SK-N-SH (cell line): ENCODE data around the gene MYCBPAP. TPM values are rescaled to one million over a fixed set of nuclear protein-coding genes. Genes with fewer than 3 reads are reported as not detected.

Source experiments
- CTCF ChIA-PET: fragments of 300-600, 350-600 bp; formaldehyde crosslinking; extraction: SDS; loops from one replicate; lab custom pipeline; 2021; lab: Yijun Ruan, JAX
- POLR2A ChIA-PET: fragments of 350-600 bp; sonication (Branson Sonifier 250); formaldehyde crosslinking; extraction: SDS; loops from one replicate; lab custom pipeline; 2020; ENCODE audit warnings: antibody characterized with exemption, inconsistent platforms; lab: Yijun Ruan, JAX
- DNase-seq: peaks from one replicate; pipeline ENCODE4 v3.0.0; 2012
- H2AFZ ChIP-seq: fragments of 200-600 bp; sonication (generic); 2 replicates; pipeline ENCODE4 v1.8.1; 2016; ENCODE audit warnings: antibody characterized with exemption, mild to moderate bottlenecking, low read depth
- H3F3A ChIP-seq: fragments of 200-600 bp; sonication (generic); replicated peaks from 2 replicates; pipeline ENCODE3; 2016; ENCODE audit warnings: antibody characterized with exemption, mild to moderate bottlenecking; ENCODE audit not compliant: insufficient read depth
- H3K27ac ChIP-seq, 2 experiments: fragments of 200-500 bp in 1 of 2; fragments of 200-600 bp in 1 of 2; sonication (Bioruptor generic) in 1 of 2; sonication (generic), shearing (Covaris generic) in 1 of 2; 2 replicates each; pipeline versions ENCODE4 v1.5.1 to v1.6.1; 2014 to 2016; ENCODE audit warnings: low read depth in 2 of 2, inconsistent platforms in 1 of 2, low read length in 1 of 2, mild to moderate bottlenecking in 1 of 2, mixed read lengths in 1 of 2
- H3K27me3 ChIP-seq: fragments of 200-600 bp; sonication (generic), shearing (Covaris generic); 2 replicates; pipeline ENCODE4 v1.6.1; 2016; ENCODE audit warnings: mixed run types; ENCODE audit not compliant: insufficient read depth
- H3K36me3 ChIP-seq, 2 experiments: fragments of 200-500 bp in 1 of 2; fragments of 200-600 bp in 1 of 2; sonication (Bioruptor generic) in 1 of 2; sonication (generic) in 1 of 2; replicated peaks in 1 of 2; 2 replicates each; pipeline versions ENCODE3 to v1.5.1; 2014 to 2016; ENCODE audit warnings: low read length in 1 of 2, mild to moderate bottlenecking in 1 of 2; ENCODE audit not compliant: insufficient read depth in 2 of 2, control insufficient read depth in 1 of 2
- H3K4me1 ChIP-seq, 2 experiments: fragments of 200-500 bp in 1 of 2; fragments of 200-600 bp in 1 of 2; sonication (Bioruptor generic) in 1 of 2; sonication (generic), shearing (Covaris generic) in 1 of 2; 2 replicates each; pipeline versions ENCODE4 v1.5.1 to v1.6.1; 2014 to 2016; ENCODE audit warnings: low read depth in 1 of 2, low read length in 1 of 2, mixed run types in 1 of 2; ENCODE audit not compliant: insufficient read depth in 2 of 2, control insufficient read depth in 1 of 2
- H3K4me2 ChIP-seq: fragments of 200-600 bp; sonication (generic), shearing (Covaris generic); 2 replicates; pipeline ENCODE4 v1.6.1; 2017; ENCODE audit warnings: mixed run types
- H3K4me3 ChIP-seq, 2 experiments: fragments of 200-500 bp in 1 of 2; fragments of 200-600 bp in 1 of 2; sonication (Bioruptor generic) in 1 of 2; sonication (generic), shearing (Covaris generic) in 1 of 2; 2 replicates each; pipeline versions ENCODE4 v1.5.1 to v1.8.1; 2014 to 2016; ENCODE audit warnings: low read depth in 2 of 2, inconsistent platforms in 1 of 2, low read length in 1 of 2, mild to moderate bottlenecking in 1 of 2, mixed read lengths in 1 of 2, moderate library complexity in 1 of 2
- H3K79me2 ChIP-seq: fragments of 200-600 bp; sonication (generic); 2 replicates; pipeline ENCODE4 v1.8.1; 2017; ENCODE audit warnings: mild to moderate bottlenecking; ENCODE audit not compliant: insufficient read depth
- H3K9ac ChIP-seq: fragments of 200-600 bp; sonication (generic); 2 replicates; pipeline ENCODE4 v1.6.1; 2017; ENCODE audit warnings: mixed run types
- H3K9me2 ChIP-seq: fragments of 200-600 bp; sonication (generic); 2 replicates; pipeline ENCODE4 v1.6.1; 2017; ENCODE audit warnings: mixed run types
- H3K9me3 ChIP-seq: fragments of 200-600 bp; sonication (generic); 2 replicates; pipeline ENCODE4 v1.6.1; 2017; ENCODE audit warnings: mixed run types, mild to moderate bottlenecking, moderate library complexity
- H4K20me1 ChIP-seq: fragments of 200-600 bp; sonication (generic); 2 replicates; pipeline ENCODE4 v1.6.1; 2017; ENCODE audit warnings: mild to moderate bottlenecking, mixed run types; ENCODE audit not compliant: insufficient read depth
- CHD2 ChIP-seq: fragments of 150-350 bp; IDR thresholded peaks from 2 replicates; pipeline ENCODE4 v1.6.1; 2018; ENCODE audit warnings: low read length; ENCODE audit not compliant: partially characterized antibody
- ELF1 ChIP-seq: IDR thresholded peaks from 2 replicates; pipeline ENCODE4 v1.4.0; 2012
- FOSL2 ChIP-seq: IDR thresholded peaks from 2 replicates; pipeline ENCODE4 v1.4.0; 2012; ENCODE audit warnings: low read depth, mild to moderate bottlenecking, moderate library complexity, borderline replicate concordance
- FOXM1 ChIP-seq: IDR thresholded peaks from 2 replicates; pipeline ENCODE4 v1.4.0; 2012; ENCODE audit warnings: low read depth, mild to moderate bottlenecking
- GABPA ChIP-seq: IDR thresholded peaks from 2 replicates; pipeline ENCODE4 v1.4.0; 2012; ENCODE audit warnings: low read depth, mild to moderate bottlenecking
- JUND ChIP-seq: IDR thresholded peaks from 2 replicates; pipeline ENCODE4 v1.4.0; 2012
- NRF1 ChIP-seq: IDR thresholded peaks from 2 replicates; pipeline ENCODE4 v1.6.1; 2012; ENCODE audit warnings: low read depth, mild to moderate bottlenecking, low read length
- POLR2AphosphoS5 ChIP-seq: IDR thresholded peaks from 2 replicates; pipeline ENCODE4 v1.6.1; 2012; ENCODE audit warnings: low read depth, low read length
- RAD21 ChIP-seq: IDR thresholded peaks from 2 replicates; pipeline ENCODE4 v1.6.1; 2012; ENCODE audit warnings: mild to moderate bottlenecking, low read length
- RFX5 ChIP-seq: IDR thresholded peaks from 2 replicates; pipeline ENCODE4 v1.6.1; 2012; ENCODE audit warnings: mild to moderate bottlenecking, improper control_type of control experiment, low read length
- SMC3 ChIP-seq: IDR thresholded peaks from 2 replicates; pipeline ENCODE4 v1.6.1; 2012; ENCODE audit warnings: low read depth, low read length, improper control_type of control experiment
- WGBS: methylation state at CpG from one replicate; pipeline ENCODE4 v1.1.6; 2017; ENCODE audit warnings: low lambda C conversion rate; 5-methylcytosine and 5-hydroxymethylcytosine counted together
- polyA plus RNA-seq, 3 experiments: library from polyadenylated mRNA; depleted of rRNA; stranded (reverse); fragments of >200 nt; gene quantifications; 2 replicates each; pipeline ENCODE4 v1.2.3, GENCODE V29; 2012
- TF ChIP-seq, protein P1 (sequence below): IDR thresholded peaks from 2 replicates; pipeline ENCODE4; 2012
- TF ChIP-seq, protein P2 (sequence below): fragments of 150-350 bp; IDR thresholded peaks from 2 replicates; pipeline ENCODE4 v1.6.1; 2017; ENCODE audit warnings: antibody characterized with exemption, low read length, low read depth, borderline replicate concordance
- TF ChIP-seq, protein P3 (sequence below): IDR thresholded peaks from 2 replicates; pipeline ENCODE4 v1.4.0; 2012; ENCODE audit warnings: low read depth, borderline replicate concordance
- TF ChIP-seq, protein P4 (sequence below): fragments of 200-600 bp; sonication (generic); IDR thresholded peaks from 2 replicates; pipeline ENCODE4 v1.6.1; 2017; ENCODE audit warnings: antibody characterized with exemption, mild to moderate bottlenecking, moderate library complexity
- TF ChIP-seq, protein P5 (sequence below): fragments of 150-350 bp; IDR thresholded peaks from 2 replicates; pipeline ENCODE4 v1.6.1; 2016; ENCODE audit warnings: mild to moderate bottlenecking, low read depth, low read length
- TF ChIP-seq, protein P6 (sequence below): IDR thresholded peaks from 2 replicates; pipeline ENCODE4 v1.6.1; 2012; ENCODE audit warnings: mild to moderate bottlenecking, low read depth, low read length, moderate library complexity

MYCBPAP gene
- polyA plus RNA-seq, 1 of the 3 experiments (the other 2 are of a cell fraction) = 2.4 TPM

DNA sequence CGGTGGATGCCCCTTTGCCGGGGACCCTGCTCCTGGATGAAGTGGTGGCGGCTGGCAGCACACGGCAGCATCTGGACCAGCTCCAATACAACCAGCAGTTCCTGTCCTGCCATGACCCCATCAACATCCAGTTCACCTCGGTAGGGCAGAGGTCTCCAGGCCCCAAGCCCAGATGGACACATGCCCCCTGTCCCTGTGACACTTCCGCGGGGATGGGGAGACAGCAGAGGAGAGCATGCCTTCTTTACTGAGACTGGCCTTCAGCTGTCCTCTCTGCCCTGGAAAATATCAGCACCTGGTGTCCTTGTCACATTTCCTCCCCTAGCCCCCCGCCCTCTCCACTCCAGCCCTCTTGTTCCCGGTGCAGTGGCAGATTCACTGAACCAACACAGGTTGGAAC is 45.8 kb upstream of the MYCBPAP start:
- no peaks in the 10 kb centered on the region for H3F3A ChIP-seq
- no peak for TF ChIP-seq FOXM1
- TF ChIP-seq, protein P1, sequence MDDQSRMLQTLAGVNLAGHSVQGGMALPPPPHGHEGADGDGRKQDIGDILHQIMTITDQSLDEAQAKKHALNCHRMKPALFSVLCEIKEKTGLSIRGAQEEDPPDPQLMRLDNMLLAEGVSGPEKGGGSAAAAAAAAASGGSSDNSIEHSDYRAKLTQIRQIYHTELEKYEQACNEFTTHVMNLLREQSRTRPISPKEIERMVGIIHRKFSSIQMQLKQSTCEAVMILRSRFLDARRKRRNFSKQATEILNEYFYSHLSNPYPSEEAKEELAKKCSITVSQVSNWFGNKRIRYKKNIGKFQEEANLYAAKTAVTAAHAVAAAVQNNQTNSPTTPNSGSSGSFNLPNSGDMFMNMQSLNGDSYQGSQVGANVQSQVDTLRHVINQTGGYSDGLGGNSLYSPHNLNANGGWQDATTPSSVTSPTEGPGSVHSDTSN = no peak
- TF ChIP-seq, protein P2, sequence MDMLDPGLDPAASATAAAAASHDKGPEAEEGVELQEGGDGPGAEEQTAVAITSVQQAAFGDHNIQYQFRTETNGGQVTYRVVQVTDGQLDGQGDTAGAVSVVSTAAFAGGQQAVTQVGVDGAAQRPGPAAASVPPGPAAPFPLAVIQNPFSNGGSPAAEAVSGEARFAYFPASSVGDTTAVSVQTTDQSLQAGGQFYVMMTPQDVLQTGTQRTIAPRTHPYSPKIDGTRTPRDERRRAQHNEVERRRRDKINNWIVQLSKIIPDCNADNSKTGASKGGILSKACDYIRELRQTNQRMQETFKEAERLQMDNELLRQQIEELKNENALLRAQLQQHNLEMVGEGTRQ = no peak
- TF ChIP-seq, protein P3, sequence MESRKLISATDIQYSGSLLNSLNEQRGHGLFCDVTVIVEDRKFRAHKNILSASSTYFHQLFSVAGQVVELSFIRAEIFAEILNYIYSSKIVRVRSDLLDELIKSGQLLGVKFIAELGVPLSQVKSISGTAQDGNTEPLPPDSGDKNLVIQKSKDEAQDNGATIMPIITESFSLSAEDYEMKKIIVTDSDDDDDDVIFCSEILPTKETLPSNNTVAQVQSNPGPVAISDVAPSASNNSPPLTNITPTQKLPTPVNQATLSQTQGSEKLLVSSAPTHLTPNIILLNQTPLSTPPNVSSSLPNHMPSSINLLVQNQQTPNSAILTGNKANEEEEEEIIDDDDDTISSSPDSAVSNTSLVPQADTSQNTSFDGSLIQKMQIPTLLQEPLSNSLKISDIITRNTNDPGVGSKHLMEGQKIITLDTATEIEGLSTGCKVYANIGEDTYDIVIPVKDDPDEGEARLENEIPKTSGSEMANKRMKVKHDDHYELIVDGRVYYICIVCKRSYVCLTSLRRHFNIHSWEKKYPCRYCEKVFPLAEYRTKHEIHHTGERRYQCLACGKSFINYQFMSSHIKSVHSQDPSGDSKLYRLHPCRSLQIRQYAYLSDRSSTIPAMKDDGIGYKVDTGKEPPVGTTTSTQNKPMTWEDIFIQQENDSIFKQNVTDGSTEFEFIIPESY = no peak
- TF ChIP-seq, protein P4, sequence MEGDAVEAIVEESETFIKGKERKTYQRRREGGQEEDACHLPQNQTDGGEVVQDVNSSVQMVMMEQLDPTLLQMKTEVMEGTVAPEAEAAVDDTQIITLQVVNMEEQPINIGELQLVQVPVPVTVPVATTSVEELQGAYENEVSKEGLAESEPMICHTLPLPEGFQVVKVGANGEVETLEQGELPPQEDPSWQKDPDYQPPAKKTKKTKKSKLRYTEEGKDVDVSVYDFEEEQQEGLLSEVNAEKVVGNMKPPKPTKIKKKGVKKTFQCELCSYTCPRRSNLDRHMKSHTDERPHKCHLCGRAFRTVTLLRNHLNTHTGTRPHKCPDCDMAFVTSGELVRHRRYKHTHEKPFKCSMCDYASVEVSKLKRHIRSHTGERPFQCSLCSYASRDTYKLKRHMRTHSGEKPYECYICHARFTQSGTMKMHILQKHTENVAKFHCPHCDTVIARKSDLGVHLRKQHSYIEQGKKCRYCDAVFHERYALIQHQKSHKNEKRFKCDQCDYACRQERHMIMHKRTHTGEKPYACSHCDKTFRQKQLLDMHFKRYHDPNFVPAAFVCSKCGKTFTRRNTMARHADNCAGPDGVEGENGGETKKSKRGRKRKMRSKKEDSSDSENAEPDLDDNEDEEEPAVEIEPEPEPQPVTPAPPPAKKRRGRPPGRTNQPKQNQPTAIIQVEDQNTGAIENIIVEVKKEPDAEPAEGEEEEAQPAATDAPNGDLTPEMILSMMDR = no peak
- no peak for TF ChIP-seq POLR2AphosphoS5
- TF ChIP-seq ELF1 = no peak
- no peak for TF ChIP-seq NRF1
- no peak for TF ChIP-seq JUND
- TF ChIP-seq, protein P5, sequence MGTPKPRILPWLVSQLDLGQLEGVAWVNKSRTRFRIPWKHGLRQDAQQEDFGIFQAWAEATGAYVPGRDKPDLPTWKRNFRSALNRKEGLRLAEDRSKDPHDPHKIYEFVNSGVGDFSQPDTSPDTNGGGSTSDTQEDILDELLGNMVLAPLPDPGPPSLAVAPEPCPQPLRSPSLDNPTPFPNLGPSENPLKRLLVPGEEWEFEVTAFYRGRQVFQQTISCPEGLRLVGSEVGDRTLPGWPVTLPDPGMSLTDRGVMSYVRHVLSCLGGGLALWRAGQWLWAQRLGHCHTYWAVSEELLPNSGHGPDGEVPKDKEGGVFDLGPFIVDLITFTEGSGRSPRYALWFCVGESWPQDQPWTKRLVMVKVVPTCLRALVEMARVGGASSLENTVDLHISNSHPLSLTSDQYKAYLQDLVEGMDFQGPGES = no peak
- no peak for TF ChIP-seq SMC3
- TF ChIP-seq CHD2 = no peak
- no peak for TF ChIP-seq GABPA
- no peak for TF ChIP-seq RAD21
- TF ChIP-seq, protein P6, sequence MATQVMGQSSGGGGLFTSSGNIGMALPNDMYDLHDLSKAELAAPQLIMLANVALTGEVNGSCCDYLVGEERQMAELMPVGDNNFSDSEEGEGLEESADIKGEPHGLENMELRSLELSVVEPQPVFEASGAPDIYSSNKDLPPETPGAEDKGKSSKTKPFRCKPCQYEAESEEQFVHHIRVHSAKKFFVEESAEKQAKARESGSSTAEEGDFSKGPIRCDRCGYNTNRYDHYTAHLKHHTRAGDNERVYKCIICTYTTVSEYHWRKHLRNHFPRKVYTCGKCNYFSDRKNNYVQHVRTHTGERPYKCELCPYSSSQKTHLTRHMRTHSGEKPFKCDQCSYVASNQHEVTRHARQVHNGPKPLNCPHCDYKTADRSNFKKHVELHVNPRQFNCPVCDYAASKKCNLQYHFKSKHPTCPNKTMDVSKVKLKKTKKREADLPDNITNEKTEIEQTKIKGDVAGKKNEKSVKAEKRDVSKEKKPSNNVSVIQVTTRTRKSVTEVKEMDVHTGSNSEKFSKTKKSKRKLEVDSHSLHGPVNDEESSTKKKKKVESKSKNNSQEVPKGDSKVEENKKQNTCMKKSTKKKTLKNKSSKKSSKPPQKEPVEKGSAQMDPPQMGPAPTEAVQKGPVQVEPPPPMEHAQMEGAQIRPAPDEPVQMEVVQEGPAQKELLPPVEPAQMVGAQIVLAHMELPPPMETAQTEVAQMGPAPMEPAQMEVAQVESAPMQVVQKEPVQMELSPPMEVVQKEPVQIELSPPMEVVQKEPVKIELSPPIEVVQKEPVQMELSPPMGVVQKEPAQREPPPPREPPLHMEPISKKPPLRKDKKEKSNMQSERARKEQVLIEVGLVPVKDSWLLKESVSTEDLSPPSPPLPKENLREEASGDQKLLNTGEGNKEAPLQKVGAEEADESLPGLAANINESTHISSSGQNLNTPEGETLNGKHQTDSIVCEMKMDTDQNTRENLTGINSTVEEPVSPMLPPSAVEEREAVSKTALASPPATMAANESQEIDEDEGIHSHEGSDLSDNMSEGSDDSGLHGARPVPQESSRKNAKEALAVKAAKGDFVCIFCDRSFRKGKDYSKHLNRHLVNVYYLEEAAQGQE = no peak
- TF ChIP-seq FOSL2 = no peak
- no peak for TF ChIP-seq RFX5
- TF ChIP-seq, all 33 proteins: peak for 0
- Histone ChIP-seq H3K79me2 (no peaks in the 10 kb centered on the region), H3K27ac (no peak overlapping the region), H3K4me2 (no peak overlapping the region), H3K9me3 (no peaks in the 10 kb centered on the region), H3K36me3 (peaks cover 0 to 2% of the 10 kb centered on the region in 2 experiments), H3K4me1 (no peaks in the 10 kb centered on the region), H3K4me3 (no peak overlapping the region), H4K20me1 (no peaks in the 10 kb centered on the region; the same call in 1 of the 2 replicates), H2AFZ (no peak overlapping the region), H3K9ac (no peak overlapping the region), H3K27me3 (no peaks in the 10 kb centered on the region), H3K9me2 (no peaks in the 10 kb centered on the region)
- POLR2A ChIA-PET = no interaction called here
- 81% methylated on average over 9 of the region's 9 CpGs for WGBS
- CTCF ChIA-PET = interaction anchor here (4.1 kb wide), 1 partner anchor 11 kb away, joined by 18 read pairs; no protein-coding TSS in a partner anchor
- DNase-seq = no peak
